GM18507 (cell line): Measurements from ENCODE around the gene MITD1.
"Not testable (repeated sequence)": the region's sequence is repeated elsewhere in the genome, so short reads cannot be mapped to it uniquely, and the experiment has no call there.

Experiments used
- DNase-seq: peaks from one replicate; pipeline ENCODE4 v3.0.0; 2011; ENCODE audit warnings: low read depth; ENCODE audit not compliant: insufficient read length; ENCODE audit errors: extremely low spot score
- FAIRE-seq: peaks from 2 replicates; lab custom pipeline; 2011; peaks lifted over from hg19 to GRCh38; lab: Jason Lieb, UNC

Gene MITD1

DNA sequence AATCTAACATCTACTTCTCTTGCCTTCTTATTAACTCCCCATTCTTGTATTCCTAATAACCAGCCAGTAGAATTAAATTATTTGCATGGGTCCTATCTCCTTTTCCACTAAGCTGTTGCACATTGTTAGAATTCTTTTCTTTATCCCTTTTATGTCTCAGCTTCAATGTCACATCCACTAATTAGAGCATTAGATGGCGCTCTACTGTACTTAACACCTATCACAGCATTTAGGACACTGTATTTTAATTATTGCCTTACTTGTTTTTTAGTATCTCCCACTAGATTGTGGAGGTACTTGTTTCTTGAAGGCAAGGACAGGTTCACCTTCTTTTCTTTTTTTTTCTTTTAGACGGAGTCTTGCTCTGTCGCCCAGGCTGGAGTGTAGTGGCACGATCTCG, 22.3 kb downstream of the MITD1 start:
- DNase-seq = no peak
- no peak for FAIRE-seq

DNA sequence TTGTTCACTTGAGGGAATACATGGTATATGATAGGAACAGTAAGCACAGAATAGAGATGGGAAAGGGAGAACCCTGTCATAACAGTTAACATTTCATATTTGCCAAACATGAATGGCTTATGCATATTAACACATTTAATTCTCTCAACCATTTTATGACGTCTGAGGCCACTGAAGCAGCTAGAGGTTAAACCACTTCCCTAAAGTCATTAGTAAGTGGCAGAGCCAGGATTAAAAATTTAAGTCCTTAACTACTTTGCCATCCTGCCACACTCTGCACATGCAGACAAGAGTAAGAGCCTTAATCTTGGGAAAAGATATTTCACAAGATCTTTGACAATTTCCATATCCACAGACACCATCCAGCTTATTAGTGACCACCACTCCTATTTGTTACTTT, 24.0 kb downstream of the MITD1 start:
- no peak for FAIRE-seq

DNA sequence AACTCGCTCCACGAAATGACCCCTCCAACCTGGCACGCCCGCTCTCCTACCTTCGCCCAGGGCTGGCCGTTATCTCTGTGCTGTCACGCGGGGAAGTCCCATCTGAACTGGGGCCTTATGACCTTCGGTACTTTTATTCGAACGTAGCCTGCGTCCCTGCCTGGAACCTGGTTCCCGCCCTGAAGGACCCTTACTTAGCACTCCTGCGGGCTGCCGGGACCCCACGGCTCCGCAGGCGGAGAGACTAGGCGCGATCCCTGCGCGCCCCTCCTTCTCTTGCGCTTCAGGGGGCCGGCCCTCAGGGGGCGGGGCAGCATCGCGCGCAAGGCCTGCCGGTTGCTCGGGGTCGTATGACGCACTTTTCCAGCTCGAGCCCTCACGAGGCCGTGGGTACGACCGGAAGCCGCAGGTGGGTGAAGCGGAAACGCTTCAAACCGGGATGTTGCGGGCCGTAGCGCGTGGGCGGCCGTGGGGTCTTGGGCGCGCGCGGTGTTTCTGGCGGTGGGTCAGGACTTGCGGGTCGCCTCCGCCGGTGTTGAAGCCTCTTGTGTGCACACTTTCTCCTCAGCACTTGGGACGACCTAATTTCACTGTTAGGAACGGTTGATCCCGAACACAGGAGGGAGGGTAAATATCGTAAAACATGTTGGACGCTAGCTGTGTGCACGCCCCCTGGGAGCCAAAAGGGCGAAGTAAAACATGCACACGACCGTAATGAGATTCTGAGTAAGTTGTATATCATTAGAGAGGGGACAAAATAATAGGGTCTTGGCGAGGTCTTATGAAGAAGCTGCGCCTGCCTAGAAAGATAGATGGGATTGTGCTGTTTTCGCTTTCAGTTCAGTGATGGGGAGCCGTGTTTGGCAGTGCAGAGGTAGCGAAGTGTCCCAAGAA, 26.0 kb downstream of the MITD1 start, which contains the start of the genes LIPT1 and TSGA10:
Gene LIPT1, plus strand, starts transcription at position 325 of the 894 bp plus-strand sequence. CDS start 6,991 bp downstream, outside the sequence.
Gene TSGA10, minus strand, starts transcription at position 300 of the 894 bp plus-strand sequence. CDS start 45,503 bp downstream, outside the sequence.
- peak; percentile 95 for FAIRE-seq
- peak; percentile 88 for DNase-seq

More for the DNA sequence above, 24.0 kb downstream of the MITD1 start:
- no peak for DNase-seq

DNA sequence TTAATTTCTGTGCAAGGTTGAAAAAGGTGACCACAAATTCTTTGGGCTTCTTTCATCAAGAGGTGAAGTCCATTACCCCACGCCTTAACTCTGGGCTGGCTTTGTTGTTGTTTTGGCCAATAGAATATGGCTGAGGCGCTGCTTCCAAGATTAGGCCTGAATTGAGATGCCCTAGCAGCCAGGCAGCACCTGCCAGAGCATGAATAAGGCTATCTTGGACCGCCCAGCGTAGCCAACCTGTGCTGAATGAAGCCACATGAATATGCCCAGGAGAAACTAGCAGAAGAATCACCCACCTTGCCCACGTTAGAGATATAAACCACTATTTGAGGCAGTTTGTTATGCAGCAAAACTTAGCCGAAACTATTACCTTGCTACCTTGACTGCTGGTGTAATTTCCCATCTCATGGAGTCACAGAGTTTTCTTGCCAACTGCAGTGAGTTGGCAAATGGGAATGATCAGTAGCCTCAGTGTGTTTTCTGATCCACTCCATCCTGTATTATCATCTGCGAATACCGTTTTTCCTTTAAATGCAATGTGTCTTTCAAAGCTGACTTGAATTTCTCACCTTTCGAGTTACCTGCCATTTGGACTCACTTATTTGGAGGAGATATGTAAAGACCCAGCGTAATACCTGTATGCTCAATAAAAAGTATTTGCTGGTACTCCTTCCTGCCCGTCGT, 26.8 kb downstream of the MITD1 start:
- DNase-seq = no peak
- no peak for FAIRE-seq

DNA sequence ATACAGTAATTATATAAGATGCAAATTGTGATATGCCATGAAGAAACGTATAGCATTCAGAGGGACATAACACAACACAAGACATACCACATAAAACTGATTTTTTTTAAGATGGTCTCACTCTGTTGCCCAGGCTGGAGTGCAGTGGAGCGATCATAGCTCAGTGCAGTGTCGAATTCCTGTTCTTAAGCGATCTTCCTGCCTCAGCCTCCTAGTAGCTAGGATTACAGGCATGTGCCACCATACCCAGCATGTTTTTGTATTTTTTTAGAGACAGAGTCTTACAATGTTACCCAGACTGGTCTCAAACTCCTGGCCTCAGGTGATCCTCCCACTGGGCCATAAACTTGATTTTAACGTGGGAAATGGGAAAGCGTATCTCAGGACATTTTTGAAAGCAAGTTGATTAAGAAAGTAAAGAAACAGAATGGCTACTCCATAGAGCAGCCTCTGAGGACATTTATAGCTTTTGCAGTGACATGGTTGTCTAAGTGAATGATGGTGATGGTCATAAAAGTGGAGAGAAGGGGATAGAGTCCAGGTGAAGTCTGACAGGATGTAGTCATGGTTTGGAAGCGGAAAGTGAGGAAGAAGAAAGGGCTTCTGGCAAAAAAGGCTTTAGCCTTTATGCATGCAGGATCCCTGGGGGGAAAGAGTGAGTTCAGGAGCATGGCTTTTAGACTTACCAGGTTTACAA, 28.5 kb downstream of the MITD1 start:
- FAIRE-seq = no peak

DNA sequence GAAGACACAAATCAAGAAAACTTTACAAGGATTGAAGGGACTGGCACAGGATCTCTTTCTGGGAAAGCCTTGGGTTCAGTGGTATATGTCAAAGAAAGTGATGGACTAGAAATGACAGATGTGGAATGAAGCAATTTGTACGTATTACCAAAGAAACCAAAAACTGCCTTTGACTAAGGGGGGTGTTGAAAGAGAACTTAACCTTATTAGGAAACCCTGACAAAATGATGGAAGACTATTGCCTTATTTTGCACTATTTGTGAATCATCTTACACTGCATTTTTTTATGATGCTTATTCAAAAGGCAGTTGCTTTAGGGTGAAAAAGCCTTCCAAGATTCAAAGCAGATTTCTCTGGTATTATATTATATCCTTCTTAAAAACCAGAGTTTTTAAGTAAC, 30.2 kb downstream of the MITD1 start:
- no peak for DNase-seq
- no peak for FAIRE-seq

More for the DNA sequence above, 28.5 kb downstream of the MITD1 start:
- DNase-seq = no peak

DNA sequence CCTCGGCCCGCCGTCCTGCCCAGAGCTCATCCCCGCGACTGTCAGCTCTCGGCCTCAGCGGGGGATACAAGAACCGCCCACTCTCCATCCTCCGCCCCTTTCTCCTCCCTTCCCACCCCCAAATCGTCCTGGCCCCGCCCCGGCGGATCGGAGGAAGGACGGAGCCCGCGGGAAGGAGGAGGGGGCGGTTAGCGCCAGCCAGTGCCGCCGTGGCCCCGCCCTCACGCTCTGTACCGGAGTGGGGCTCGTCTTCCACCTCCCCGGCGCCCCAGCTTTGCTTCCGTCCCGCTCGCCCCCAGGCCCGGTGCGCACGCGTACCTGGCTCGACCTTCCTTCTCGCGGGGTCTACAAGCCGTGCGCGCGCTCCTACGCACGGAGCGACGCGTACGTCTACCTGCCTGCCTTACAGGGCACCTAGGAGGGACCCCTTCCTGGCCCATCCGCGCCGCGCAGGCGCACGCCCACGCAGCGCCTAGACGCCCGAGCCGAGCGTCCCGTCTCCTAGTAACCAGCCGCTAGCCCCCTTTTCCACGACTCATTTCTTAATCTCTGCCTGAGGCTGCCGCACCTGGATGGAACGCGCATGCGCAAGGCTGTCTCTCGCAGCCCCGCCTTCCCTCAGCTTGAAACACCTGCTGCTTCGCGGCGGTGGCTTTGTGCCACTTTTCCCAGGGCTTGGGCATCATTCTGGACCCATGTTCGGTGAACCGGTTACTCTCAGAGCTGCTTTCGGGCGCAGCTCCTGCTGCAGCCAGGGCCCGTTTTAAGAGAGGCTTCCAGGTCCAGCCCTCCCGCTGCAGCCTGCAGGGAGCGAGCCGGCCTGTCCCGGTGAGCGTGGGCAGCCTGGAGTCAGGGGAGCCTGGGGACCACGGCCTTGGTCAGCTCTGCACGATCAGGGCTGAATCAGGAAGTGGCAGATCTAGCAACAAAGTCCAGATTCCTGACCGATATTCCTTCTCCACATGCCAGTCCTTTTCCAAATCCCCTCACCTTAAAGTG, 39.4 kb downstream of the MITD1 start, which contains the start of gene C2orf15:
Gene C2orf15, plus strand, starts transcription at position 598 of the 999 bp plus-strand sequence. CDS start 8,852 bp downstream, outside the sequence.
- DNase-seq (peak; percentile 77), FAIRE-seq (peak; percentile 92)

DNA sequence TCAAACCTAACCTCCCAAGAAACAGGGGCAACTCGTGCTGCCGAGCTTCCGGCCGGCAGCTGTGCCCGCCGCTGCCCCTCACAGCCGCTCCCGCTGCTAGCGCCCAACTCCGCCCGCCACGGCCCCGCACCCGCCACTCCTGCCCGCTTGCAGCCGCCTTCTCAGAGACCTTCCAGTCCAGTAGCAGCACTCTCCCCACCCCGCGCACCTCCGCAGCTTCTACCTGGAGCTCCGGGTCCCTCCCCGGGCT, 40.1 kb downstream of the MITD1 start:
- FAIRE-seq (no peak), DNase-seq (no peak)

DNA sequence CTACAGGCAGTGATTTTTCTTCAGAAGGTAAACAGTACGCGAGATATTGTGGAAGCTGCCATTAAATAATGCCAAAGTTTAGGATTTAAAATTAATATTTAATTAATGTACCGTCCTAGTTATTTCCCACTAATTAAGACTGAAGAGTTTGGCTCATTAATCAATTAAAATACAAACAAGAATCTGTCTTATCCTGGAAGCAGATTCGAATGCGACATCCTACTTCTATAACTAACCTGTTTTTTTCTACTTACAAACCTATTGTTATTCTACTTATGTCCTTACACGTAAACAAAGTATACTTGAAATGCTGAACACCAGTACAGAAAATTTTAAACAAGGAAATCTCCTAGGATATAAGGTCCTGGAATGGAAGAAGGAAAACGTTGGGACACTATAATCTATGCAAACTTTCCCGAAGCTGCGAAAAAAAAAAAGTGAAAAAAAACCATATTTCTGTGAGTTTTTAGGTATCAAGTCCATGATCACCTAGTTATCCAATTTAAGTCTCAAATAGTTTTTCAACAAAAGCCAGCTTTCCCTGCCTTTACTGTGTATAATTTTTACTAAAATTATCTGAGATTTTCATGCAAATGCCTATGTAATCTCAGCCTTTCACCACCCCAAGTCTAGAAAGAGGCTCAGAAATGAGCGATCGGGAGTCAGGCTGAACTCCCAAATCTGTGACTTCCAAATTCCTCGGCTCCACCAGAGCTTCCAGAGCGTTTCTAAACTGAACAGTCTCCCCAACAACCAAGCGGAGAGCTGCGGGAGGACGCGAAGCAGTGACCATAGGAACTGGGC, 40.6 kb downstream of the MITD1 start:
- DNase-seq = no peak

DNA sequence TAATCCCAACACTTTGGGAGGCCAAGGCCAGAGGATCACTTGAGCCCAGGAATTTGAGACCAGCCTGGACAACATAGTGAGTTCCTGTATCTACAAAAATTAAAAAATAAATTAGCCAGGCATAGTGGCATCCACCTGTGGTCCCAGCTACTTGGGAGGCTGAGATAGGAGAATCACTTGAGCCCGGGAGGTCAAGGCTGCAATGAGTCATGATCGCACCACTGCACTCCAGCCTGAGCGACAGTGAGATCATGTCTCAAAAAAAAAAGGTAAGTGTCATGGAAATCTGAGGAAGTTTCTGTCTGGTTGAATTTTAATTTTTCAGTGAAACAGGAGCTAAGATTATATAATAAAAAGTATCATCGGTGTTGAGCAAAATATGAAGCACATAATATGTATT, 41.9 kb downstream of the MITD1 start:
- DNase-seq (no peak), FAIRE-seq (no peak)

More for the DNA sequence above, 40.6 kb downstream of the MITD1 start:
- FAIRE-seq = no peak

DNA sequence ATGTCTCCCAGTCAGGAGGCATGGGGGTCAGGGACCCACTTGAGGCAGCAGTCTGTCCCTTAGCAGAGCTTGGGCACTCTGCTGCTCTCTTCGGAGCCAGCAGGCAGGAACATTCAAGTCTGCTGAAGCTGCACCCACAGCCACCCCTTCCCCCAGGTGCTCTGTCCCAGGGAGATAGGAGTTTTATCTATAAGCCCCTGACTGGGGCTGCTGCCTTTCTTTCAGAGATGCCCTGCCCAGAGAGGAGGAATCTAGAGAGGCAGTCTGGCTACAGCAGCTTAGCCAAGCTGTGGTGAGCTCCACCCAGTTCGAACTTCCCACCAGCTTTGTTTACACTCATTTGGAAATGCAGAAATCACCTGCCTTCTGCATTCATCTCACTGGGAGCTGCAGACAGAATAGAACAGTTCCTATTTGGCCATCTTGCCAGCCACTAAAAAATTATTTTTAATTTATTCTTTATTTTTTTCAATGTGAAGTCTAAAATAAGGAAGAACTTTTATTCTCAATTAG, 45.8 kb downstream of the MITD1 start:
- not testable (repeated sequence) for DNase-seq, FAIRE-seq

DNA sequence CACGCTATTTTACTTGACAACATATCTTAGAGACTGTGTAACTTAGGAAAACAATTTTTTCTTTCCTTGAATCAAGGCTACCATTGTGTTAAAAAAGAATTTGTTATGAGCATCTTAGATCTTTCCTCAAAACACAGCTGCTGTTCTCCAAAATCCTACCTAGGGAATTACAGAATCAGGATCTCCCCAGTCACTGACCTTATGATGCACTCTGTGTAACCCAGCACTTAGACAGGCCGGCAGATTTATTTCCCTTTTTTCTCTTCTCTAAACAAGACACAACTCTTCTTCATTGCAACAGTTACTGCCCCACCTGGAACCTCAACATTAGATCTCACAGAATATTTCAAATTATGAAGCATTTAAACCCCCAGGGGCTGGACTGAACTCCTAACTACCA, 52.9 kb downstream of the MITD1 start:
- no peak for DNase-seq
- FAIRE-seq = no peak
